Mesendoderm (in vitro differentiated cells): ENCODE measurements around the gene TPSD1.

ENCODE experiments used
- DNase-seq: peaks from one replicate; pipeline ENCODE4 v3.0.0; 2013
- H2AK5ac ChIP-seq: 2 replicates; pipeline ENCODE4 v1.6.1; 2013; ENCODE audit warnings: low read length, inconsistent platforms
- H2BK120ac ChIP-seq: 2 replicates; pipeline ENCODE4 v1.6.1; 2013; ENCODE audit warnings: low read depth, mild to moderate bottlenecking, low read length, moderate library complexity, mixed read lengths
- H2BK15ac ChIP-seq: replicated peaks from 2 replicates; pipeline ENCODE4 v1.6.1; 2013; ENCODE audit warnings: low read depth, mild to moderate bottlenecking, moderate library complexity
- H2BK5ac ChIP-seq: 2 replicates; pipeline ENCODE4 v1.6.1; 2013; ENCODE audit warnings: low read length, inconsistent platforms
- H3K18ac ChIP-seq: 2 replicates; pipeline ENCODE4 v1.6.1; 2013; ENCODE audit warnings: mild to moderate bottlenecking, low read length, mixed read lengths
- H3K23ac ChIP-seq: one replicate; pipeline ENCODE4 v1.6.1; 2013; ENCODE audit warnings: low read length
- H3K27ac ChIP-seq: 2 replicates; pipeline ENCODE4 v1.5.1; 2013; ENCODE audit warnings: low read depth, mild to moderate bottlenecking, inconsistent platforms, low read length, moderate library complexity
- H3K27me3 ChIP-seq: 2 replicates; pipeline ENCODE4 v1.6.1; 2013; ENCODE audit warnings: low read length, control low read depth, mild to moderate bottlenecking, inconsistent platforms; ENCODE audit not compliant: insufficient read depth, poor library complexity
- H3K36me3 ChIP-seq: 2 replicates; pipeline ENCODE4 v1.6.1; 2013; ENCODE audit warnings: low read length, inconsistent platforms; ENCODE audit not compliant: control insufficient read depth, insufficient read depth
- H3K4ac ChIP-seq: one replicate; pipeline ENCODE4 v1.6.1; 2013; ENCODE audit warnings: low read depth, mild to moderate bottlenecking, low read length, moderate library complexity
- H3K4me1 ChIP-seq: 2 replicates; pipeline ENCODE4 v1.6.1; 2013; ENCODE audit warnings: low read depth, low read length, inconsistent platforms; ENCODE audit not compliant: control insufficient read depth
- H3K4me2 ChIP-seq: 2 replicates; pipeline ENCODE4 v1.6.1; 2013; ENCODE audit warnings: low read length
- H3K4me3 ChIP-seq: 2 replicates; pipeline ENCODE4 v1.5.1; 2013; ENCODE audit warnings: mild to moderate bottlenecking, low read length
- H3K56ac ChIP-seq: one replicate; pipeline ENCODE4 v1.6.1; 2013; ENCODE audit warnings: low read length
- H3K79me1 ChIP-seq: 2 replicates; pipeline ENCODE4 v1.6.1; 2013; ENCODE audit warnings: low read length, inconsistent platforms
- H3K79me2 ChIP-seq: 2 replicates; pipeline ENCODE4 v1.6.1; 2013; ENCODE audit warnings: mild to moderate bottlenecking, low read length; ENCODE audit not compliant: control insufficient read depth, insufficient read depth
- H3K9ac ChIP-seq: 2 replicates; pipeline ENCODE4 v1.6.1; 2013; ENCODE audit warnings: low read length, inconsistent platforms
- H4K5ac ChIP-seq: one replicate; pipeline ENCODE4 v1.6.1; 2013; ENCODE audit warnings: low read length
- H4K8ac ChIP-seq: one replicate; pipeline ENCODE4 v1.6.1; 2013; ENCODE audit warnings: low read depth, mild to moderate bottlenecking, control low read depth, low read length, moderate library complexity
- WGBS: extraction: QIAGEN DNeasy Blood & Tissue Kit; methylation state at CpG from one replicate; pipeline ENCODE4 v1.1.7; 2013; ENCODE audit warnings: low lambda C conversion rate, missing lambda C conversion rate; ENCODE audit not compliant: insufficient coverage; ENCODE audit errors: extremely low coverage; 5-methylcytosine and 5-hydroxymethylcytosine counted together

The TPSD1 gene

DNA sequence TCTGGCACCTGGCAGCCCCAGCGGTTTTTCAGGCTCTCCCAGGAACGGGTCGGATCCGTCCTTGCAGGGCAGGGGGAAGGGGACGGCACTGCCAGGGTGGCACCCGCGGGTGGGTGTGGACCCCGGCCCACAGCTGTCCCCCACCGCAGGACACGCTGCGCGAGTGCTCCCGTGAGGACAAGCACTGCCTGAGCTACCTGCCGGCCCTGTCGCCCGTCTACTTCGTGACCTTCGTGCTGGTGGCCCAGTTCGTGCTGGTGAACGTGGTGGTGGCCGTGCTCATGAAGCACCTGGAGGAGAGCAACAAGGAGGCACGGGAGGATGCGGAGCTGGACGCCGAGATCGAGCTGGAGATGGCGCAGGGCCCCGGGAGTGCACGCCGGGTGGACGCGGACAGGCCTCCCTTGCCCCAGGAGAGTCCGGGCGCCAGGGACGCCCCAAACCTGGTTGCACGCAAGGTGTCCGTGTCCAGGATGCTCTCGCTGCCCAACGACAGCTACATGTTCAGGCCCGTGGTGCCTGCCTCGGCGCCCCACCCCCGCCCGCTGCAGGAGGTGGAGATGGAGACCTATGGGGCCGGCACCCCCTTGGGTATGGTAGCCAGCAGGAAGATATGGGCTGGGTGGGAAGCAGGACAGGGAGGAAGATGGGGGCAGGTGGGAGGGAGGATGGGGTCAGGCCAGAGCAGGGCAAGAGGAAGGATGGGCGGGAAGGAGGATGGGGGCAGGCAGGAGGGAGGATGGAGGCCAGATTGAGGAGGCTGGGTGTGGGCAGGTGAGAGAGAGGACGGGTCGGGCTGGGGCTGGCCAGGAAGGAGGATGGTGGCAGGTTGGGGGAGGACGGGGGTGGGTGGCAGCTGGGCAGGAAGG lies 37.6 kb upstream of the TPSD1 start:
- Histone ChIP-seq H3K9ac (no peak overlapping the region), H2BK5ac (no peak overlapping the region), H3K23ac (no peak overlapping the region), H3K56ac (no peak overlapping the region), H3K4me3 (no peak overlapping the region), H2BK120ac (no peak overlapping the region), H3K4me1 (no peaks in the 10 kb centered on the region), H3K79me2 (no peaks in the 10 kb centered on the region), H3K18ac (no peak overlapping the region), H3K79me1 (no peaks in the 10 kb centered on the region), H2AK5ac (no peak overlapping the region), H3K36me3 (no peaks in the 10 kb centered on the region), H4K8ac (no peak overlapping the region), H3K4me2 (no peak overlapping the region), H3K27me3 (no peaks in the 10 kb centered on the region), H3K27ac (no peak overlapping the region), H3K4ac (no peak overlapping the region), H4K5ac (no peak overlapping the region), H2BK15ac (no peak overlapping the region)
- no CpG with 5 or more reads among the region's 49 CpGs for WGBS
- DNase-seq: no peak

DNA sequence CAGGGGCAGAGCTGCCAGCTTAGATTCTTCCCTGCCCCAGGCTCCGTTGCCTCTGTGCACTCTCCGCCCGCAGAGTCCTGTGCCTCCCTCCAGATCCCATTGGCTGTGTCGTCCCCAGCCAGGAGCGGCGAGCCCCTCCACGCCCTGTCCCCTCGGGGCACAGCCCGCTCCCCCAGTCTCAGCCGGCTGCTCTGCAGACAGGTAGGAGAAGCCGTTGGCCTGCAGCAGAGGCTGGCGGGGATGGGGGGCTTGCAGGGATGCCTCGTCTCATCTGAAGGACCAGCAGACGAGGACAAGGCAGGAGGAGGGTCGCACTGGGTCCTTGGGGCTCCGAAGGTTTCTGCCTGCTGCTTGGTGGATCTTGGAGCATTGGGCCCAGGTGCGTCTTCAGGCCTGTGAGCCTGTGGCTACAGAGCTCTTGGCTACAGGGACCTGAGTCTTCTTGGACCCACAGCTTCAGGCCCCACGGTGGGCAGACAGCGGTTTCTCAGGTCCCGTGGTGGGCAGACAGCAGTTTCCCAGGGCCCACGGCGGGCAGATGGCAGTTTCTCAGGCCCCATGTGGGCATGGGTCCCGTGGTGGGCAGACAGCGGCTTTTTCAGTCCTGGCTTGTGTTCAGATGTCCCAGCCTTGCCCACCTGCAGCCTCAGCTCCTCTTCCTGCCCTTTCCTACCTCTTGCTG lies 36.8 kb upstream of the TPSD1 start:
- H3K56ac ChIP-seq: no peak overlapping the region
- no peak overlapping the region for H3K18ac ChIP-seq
- no peak overlapping the region for H2BK5ac ChIP-seq
- no peak overlapping the region for H4K5ac ChIP-seq
- no peak overlapping the region for H3K4me2 ChIP-seq
- DNase-seq: no peak
- H4K8ac ChIP-seq: no peak overlapping the region
- no peaks in the 10 kb centered on the region for H3K79me2 ChIP-seq
- no peak overlapping the region for H2BK15ac ChIP-seq
- no peak overlapping the region for H2AK5ac ChIP-seq
- H3K4me3 ChIP-seq: no peak overlapping the region
- no peaks in the 10 kb centered on the region for H3K4me1 ChIP-seq
- no peak overlapping the region for H2BK120ac ChIP-seq
- no peak overlapping the region for H3K4ac ChIP-seq
- H3K9ac ChIP-seq: no peak overlapping the region
- no peaks in the 10 kb centered on the region for H3K36me3 ChIP-seq
- no peaks in the 10 kb centered on the region for H3K27me3 ChIP-seq
- H3K27ac ChIP-seq: no peak overlapping the region
- WGBS: no CpG with 5 or more reads among the region's 24 CpGs
- H3K23ac ChIP-seq: no peak overlapping the region
- H3K79me1 ChIP-seq: no peaks in the 10 kb centered on the region

DNA sequence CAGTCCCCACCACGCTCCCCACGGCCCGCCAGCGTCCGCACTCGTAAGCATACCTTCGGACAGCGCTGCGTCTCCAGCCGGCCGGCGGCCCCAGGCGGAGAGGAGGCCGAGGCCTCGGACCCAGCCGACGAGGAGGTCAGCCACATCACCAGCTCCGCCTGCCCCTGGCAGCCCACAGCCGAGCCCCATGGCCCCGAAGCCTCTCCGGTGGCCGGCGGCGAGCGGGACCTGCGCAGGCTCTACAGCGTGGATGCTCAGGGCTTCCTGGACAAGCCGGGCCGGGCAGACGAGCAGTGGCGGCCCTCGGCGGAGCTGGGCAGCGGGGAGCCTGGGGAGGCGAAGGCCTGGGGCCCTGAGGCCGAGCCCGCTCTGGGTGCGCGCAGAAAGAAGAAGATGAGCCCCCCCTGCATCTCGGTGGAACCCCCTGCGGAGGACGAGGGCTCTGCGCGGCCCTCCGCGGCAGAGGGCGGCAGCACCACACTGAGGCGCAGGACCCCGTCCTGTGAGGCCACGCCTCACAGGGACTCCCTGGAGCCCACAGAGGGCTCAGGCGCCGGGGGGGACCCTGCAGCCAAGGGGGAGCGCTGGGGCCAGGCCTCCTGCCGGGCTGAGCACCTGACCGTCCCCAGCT lies 35.7 kb upstream of the TPSD1 start:
- Histone ChIP-seq H3K4me3 (no peak overlapping the region), H3K79me1 (no peaks in the 10 kb centered on the region), H3K23ac (no peak overlapping the region), H3K79me2 (no peaks in the 10 kb centered on the region), H3K27ac (no peak overlapping the region), H3K18ac (no peak overlapping the region), H3K36me3 (no peaks in the 10 kb centered on the region), H2BK15ac (no peak overlapping the region), H3K56ac (no peak overlapping the region), H2BK120ac (no peak overlapping the region), H2BK5ac (no peak overlapping the region), H4K5ac (no peak overlapping the region), H3K4me1 (no peaks in the 10 kb centered on the region), H3K9ac (no peak overlapping the region), H3K27me3 (no peaks in the 10 kb centered on the region), H2AK5ac (no peak overlapping the region), H4K8ac (no peak overlapping the region), H3K4me2 (no peak overlapping the region), H3K4ac (no peak overlapping the region)
- DNase-seq: no peak
- no CpG with 5 or more reads among the region's 55 CpGs for WGBS

DNA sequence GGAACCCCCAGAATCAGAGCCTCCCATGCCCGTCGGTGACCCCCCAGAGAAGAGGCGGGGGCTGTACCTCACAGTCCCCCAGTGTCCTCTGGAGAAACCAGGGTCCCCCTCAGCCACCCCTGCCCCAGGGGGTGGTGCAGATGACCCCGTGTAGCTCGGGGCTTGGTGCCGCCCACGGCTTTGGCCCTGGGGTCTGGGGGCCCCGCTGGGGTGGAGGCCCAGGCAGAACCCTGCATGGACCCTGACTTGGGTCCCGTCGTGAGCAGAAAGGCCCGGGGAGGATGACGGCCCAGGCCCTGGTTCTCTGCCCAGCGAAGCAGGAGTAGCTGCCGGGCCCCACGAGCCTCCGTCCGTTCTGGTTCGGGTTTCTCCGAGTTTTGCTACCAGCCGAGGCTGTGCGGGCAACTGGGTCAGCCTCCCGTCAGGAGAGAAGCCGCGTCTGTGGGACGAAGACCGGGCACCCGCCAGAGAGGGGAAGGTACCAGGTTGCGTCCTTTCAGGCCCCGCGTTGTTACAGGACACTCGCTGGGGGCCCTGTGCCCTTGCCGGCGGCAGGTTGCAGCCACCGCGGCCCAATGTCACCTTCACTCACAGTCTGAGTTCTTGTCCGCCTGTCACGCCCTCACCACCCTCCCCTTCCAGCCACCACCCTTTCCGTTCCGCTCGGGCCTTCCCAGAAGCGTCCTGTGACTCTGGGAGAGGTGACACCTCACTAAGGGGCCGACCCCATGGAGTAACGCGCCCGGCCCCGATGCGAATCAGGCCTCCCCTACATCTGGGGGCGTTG lies 34.8 kb upstream of the TPSD1 start:
- Histone ChIP-seq H3K27me3 (no peaks in the 10 kb centered on the region), H3K18ac (no peak overlapping the region), H3K79me2 (no peaks in the 10 kb centered on the region), H3K79me1 (no peaks in the 10 kb centered on the region), H3K4me2 (no peak overlapping the region), H3K36me3 (no peaks in the 10 kb centered on the region), H3K4me3 (no peak overlapping the region), H3K4ac (no peak overlapping the region), H2BK15ac (no peak overlapping the region), H2BK5ac (no peak overlapping the region), H4K5ac (no peak overlapping the region), H3K9ac (no peak overlapping the region), H3K4me1 (no peaks in the 10 kb centered on the region), H2AK5ac (no peak overlapping the region), H3K23ac (no peak overlapping the region), H3K56ac (no peak overlapping the region), H2BK120ac (no peak overlapping the region), H4K8ac (no peak overlapping the region), H3K27ac (no peak overlapping the region)
- no peak for DNase-seq
- WGBS: no CpG with 5 or more reads among the region's 48 CpGs

DNA sequence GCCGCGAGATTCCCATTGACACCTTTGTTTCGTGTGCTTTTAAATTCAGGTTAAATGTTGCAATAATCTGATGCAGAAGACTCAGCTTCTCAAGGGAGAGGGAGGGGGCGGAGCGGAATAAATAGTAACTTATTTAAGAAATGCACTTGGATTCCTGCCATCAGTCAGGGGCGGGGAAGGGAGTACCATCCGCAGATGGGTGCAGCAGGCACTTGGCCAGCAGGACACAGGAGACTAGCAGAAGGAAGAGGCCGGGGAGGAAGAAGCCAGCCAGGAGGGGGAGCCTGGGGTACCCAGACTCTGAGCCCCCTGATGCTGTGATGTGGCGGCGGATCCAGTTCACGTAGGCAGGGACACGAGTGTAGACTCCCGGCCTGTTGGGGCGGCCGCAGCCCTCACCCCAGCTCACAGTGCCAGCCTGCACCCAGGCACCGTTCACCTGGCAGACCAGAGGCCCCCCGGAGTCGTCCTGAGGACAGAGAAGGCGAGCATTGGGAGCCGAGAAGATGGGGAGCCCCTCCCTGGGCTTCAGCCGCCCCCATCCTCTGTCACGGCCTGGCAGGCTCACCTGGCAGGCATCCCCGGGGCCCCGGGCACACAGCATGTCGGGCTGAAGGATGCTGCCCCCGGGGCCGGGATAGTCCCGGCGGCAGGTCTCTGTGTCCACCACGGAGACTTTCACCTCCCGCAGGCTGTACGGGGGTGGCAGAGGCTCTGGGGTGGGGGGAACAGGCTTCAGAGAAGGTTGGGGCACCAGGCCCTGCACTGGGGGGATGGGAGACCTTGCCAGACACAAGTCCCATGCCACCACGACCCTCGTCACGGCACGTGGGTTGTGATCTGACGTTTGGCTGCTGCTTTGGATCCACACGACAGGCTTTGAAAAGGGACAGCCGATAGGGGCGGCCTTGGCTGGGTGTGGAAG lies 34.0 kb upstream of the TPSD1 start:
- H4K8ac ChIP-seq: no peak overlapping the region
- H3K4ac ChIP-seq: no peak overlapping the region
- H3K36me3 ChIP-seq: no peaks in the 10 kb centered on the region
- H4K5ac ChIP-seq: no peak overlapping the region
- no peak overlapping the region for H2AK5ac ChIP-seq
- H3K27me3 ChIP-seq: no peaks in the 10 kb centered on the region
- no peaks in the 10 kb centered on the region for H3K79me2 ChIP-seq
- no peak overlapping the region for H3K18ac ChIP-seq
- H2BK15ac ChIP-seq: no peak overlapping the region
- H3K4me3 ChIP-seq: no peak overlapping the region
- no peak overlapping the region for H3K9ac ChIP-seq
- no peaks in the 10 kb centered on the region for H3K4me1 ChIP-seq
- WGBS: no CpG with 5 or more reads among the region's 40 CpGs
- DNase-seq: no peak
- H3K56ac ChIP-seq: no peak overlapping the region
- no peak overlapping the region for H3K27ac ChIP-seq
- no peak overlapping the region for H3K23ac ChIP-seq
- H2BK120ac ChIP-seq: no peak overlapping the region
- H3K4me2 ChIP-seq: no peak overlapping the region
- H3K79me1 ChIP-seq: no peaks in the 10 kb centered on the region
- no peak overlapping the region for H2BK5ac ChIP-seq
